Right atrium auricular region (tissue), 2 donors: ENCODE measurements around the gene UBE2E3. TPM values are rescaled to one million over a fixed set of nuclear protein-coding genes. Genes with fewer than 3 reads are reported as not detected.
A peak's percentile ranks its signal among the peaks of the same experiment; 100 is the strongest.

Experiments used
- DNase-seq: peaks from one replicate; pipeline ENCODE4 v3.0.0-alpha.2; 2019; ENCODE audit warnings: low spot score
- H3K27ac ChIP-seq, 2 donors: fragments of 200-600 bp; sonication (generic); 1 replicate in 1 of 2; 2 replicates in 1 of 2; pipeline ENCODE4 v1.5.1; 2016 to 2019
- H3K27me3 ChIP-seq, 2 donors: fragments of 200-600 bp; sonication (generic); one replicate each; pipeline versions ENCODE4 v1.5.1 to v1.6.0; 2017 to 2019
- H3K36me3 ChIP-seq: fragments of 200-600 bp; sonication (generic); one replicate; pipeline ENCODE4 v1.5.1; 2016
- H3K4me1 ChIP-seq, 2 donors: fragments of 200-600 bp; sonication (generic); one replicate each; pipeline versions ENCODE4 v1.5.1 to v1.6.0; 2017 to 2019
- H3K4me3 ChIP-seq, 2 donors: fragments of 200-600 bp; sonication (generic); 1 replicate in 1 of 2; 2 replicates in 1 of 2; pipeline ENCODE4 v1.5.1; 2017 to 2019; ENCODE audit warnings: mild to moderate bottlenecking in 1 of 2, moderate library complexity in 1 of 2
- H3K9me3 ChIP-seq, 2 donors: fragments of 200-600 bp; sonication (generic); one replicate each; pipeline ENCODE4 v1.5.1; 2019
- CTCF ChIP-seq, 2 donors: fragments of 200-600 bp; sonication (generic); IDR thresholded peaks; one replicate each; pipeline ENCODE4 v1.5.1; 2019; ENCODE audit warnings: antibody characterized with exemption in 2 of 2
- total RNA-seq, 2 donors: library from RNA; depleted of rRNA; stranded (reverse); fragments of >200 nt; gene quantifications; one replicate each; pipeline ENCODE4 v1.1.0, GENCODE V29; 2016

Gene UBE2E3
- total RNA-seq, 2 donors from 2014 or later, result 48.3 to 57.3 TPM

- Histone ChIP-seq H3K36me3 (no peaks in the 10 kb centered on the region), H3K4me1 (no peaks in the 10 kb centered on the region), H3K27ac (no peak overlapping the region), H3K9me3 (no peaks in the 10 kb centered on the region), H3K4me3 (no peak overlapping the region), H3K27me3 (no peaks in the 10 kb centered on the region)
- TF ChIP-seq CTCF (IDR thresholded peaks at IDR 0.05), result no peak
- no peak for DNase-seq
These were observed 11.3 kb upstream of the UBE2E3 start for GRCh38 chr2:180969124-180969523.

- H3K27ac ChIP-seq, result no peak overlapping the region
- no peak for TF ChIP-seq CTCF (IDR thresholded peaks at IDR 0.05)
- no peaks in the 10 kb centered on the region for H3K9me3 ChIP-seq
- no peaks in the 10 kb centered on the region for H3K4me1 ChIP-seq
- H3K27me3 ChIP-seq, result no peaks in the 10 kb centered on the region
- no peak overlapping the region for H3K4me3 ChIP-seq
- H3K36me3 ChIP-seq, result no peaks in the 10 kb centered on the region
- no peak for DNase-seq
These were observed 10.4 kb upstream of the UBE2E3 start for GRCh38 chr2:180970016-180970415.

GRCh38 chr2:180971811-180972210, 8.6 kb upstream of the UBE2E3 start:
- H3K36me3 ChIP-seq, result no peaks in the 10 kb centered on the region
- no peaks in the 10 kb centered on the region for H3K9me3 ChIP-seq
- H3K27me3 ChIP-seq, result no peaks in the 10 kb centered on the region
- H3K4me3 ChIP-seq, result no peak overlapping the region
- no peak overlapping the region for H3K27ac ChIP-seq
- DNase-seq, result no peak
- no peak for TF ChIP-seq CTCF (IDR thresholded peaks at IDR 0.05)
- no peaks in the 10 kb centered on the region for H3K4me1 ChIP-seq

- no peaks in the 10 kb centered on the region for H3K9me3 ChIP-seq
- no peak for DNase-seq
- no peak for TF ChIP-seq CTCF (IDR thresholded peaks at IDR 0.05)
- H3K27ac ChIP-seq, result no peak overlapping the region
- no peak overlapping the region for H3K4me3 ChIP-seq
- no peaks in the 10 kb centered on the region for H3K4me1 ChIP-seq
- H3K27me3 ChIP-seq, result no peaks in the 10 kb centered on the region
- H3K36me3 ChIP-seq, result no peaks in the 10 kb centered on the region
These were observed 4.8 kb upstream of the UBE2E3 start for GRCh38 chr2:180975585-180975984.

GRCh38 chr2:180978903-180979748, 1.3 kb upstream of the UBE2E3 start:
- DNase-seq, result no peak
- Histone ChIP-seq H3K4me1 (peaks cover 0 to 21% of the 10 kb centered on the region in 2 donors), H3K4me3 (peak overlapping the region in 1 of 2 donors; percentile 68), H3K27ac (peak overlapping the region; percentile 86 to 95), H3K27me3 (no peaks in the 10 kb centered on the region), H3K9me3 (no peaks in the 10 kb centered on the region), H3K36me3 (no peaks in the 10 kb centered on the region)
- TF ChIP-seq CTCF (IDR thresholded peaks at IDR 0.05), result no peak

GRCh38 chr2:180979749-180980105, 678 bp upstream of the UBE2E3 start:
- TF ChIP-seq CTCF (IDR thresholded peaks at IDR 0.05), result no peak

More at GRCh38 chr2:180979749-180980105, 678 bp upstream of the UBE2E3 start:
- no peaks in the 10 kb centered on the region for H3K36me3 ChIP-seq
- peaks cover 0 to 26% of the 10 kb centered on the region in 2 donors for H3K4me1 ChIP-seq
- no peaks in the 10 kb centered on the region for H3K27me3 ChIP-seq
- H3K27ac ChIP-seq, result peak overlapping the region; percentile 86 to 95
- no peaks in the 10 kb centered on the region for H3K9me3 ChIP-seq
- peak overlapping the region; percentile 59 to 68 for H3K4me3 ChIP-seq
- no peak for DNase-seq
